Small intestine (tissue), 7 donors: ENCODE results near the gene CD40. TPM values are rescaled to one million over a fixed set of nuclear protein-coding genes. Genes with fewer than 3 reads are reported as not detected.
A peak's percentile ranks its signal among the peaks of the same experiment; 100 is the strongest.

ENCODE experiments used
- DNase-seq, 2 donors: peaks; one replicate each; pipeline versions ENCODE4 v3.0.0 to v3.0.0-alpha.2; 2013
- FAIRE-seq: peaks from 2 replicates; lab custom pipeline; 2012; peaks lifted over from hg19 to GRCh38; lab: Jason Lieb, UNC
- H3K27ac ChIP-seq, 3 donors: one replicate each; pipeline ENCODE4 v1.5.1; 2013; ENCODE audit warnings: low read length in 2 of 3, mild to moderate bottlenecking in 2 of 3, control low read depth in 1 of 3, inconsistent platforms in 1 of 3, low read depth in 1 of 3, moderate library complexity in 1 of 3
- H3K27me3 ChIP-seq, 3 donors: one replicate each; pipeline ENCODE4 v1.6.1; 2013; ENCODE audit warnings: low read length in 3 of 3, inconsistent platforms in 1 of 3; ENCODE audit not compliant: control insufficient read depth in 3 of 3, insufficient read depth in 3 of 3
- H3K36me3 ChIP-seq, 3 donors: one replicate each; pipeline ENCODE4 v1.6.1; 2013; ENCODE audit warnings: low read length in 3 of 3, inconsistent platforms in 1 of 3, low read depth in 1 of 3, mild to moderate bottlenecking in 1 of 3, moderate library complexity in 1 of 3; ENCODE audit not compliant: control insufficient read depth in 3 of 3, insufficient read depth in 2 of 3
- H3K4me1 ChIP-seq, 3 donors: one replicate each; pipeline ENCODE4 v1.6.1; 2013; ENCODE audit warnings: low read length in 2 of 3, inconsistent platforms in 1 of 3, low read depth in 1 of 3, mild to moderate bottlenecking in 1 of 3, moderate library complexity in 1 of 3; ENCODE audit not compliant: control insufficient read depth in 3 of 3, insufficient read depth in 2 of 3
- H3K4me3 ChIP-seq, 3 donors: one replicate each; pipeline ENCODE4 v1.5.1; 2013; ENCODE audit warnings: low read length in 3 of 3, control low read depth in 1 of 3, inconsistent platforms in 1 of 3, low read depth in 1 of 3, mild to moderate bottlenecking in 1 of 3, moderate library complexity in 1 of 3
- H3K9me3 ChIP-seq, 2 donors: one replicate each; pipeline ENCODE4 v1.6.1; 2013; ENCODE audit warnings: low read depth in 1 of 2, low read length in 1 of 2; ENCODE audit not compliant: control insufficient read depth in 2 of 2, insufficient read depth in 1 of 2
- WGBS, 3 donors: extraction: QIAGEN DNeasy Blood & Tissue Kit; methylation state at CpG; one replicate each; pipeline ENCODE4 v1.1.7; 2013; 5-methylcytosine and 5-hydroxymethylcytosine counted together
- polyA plus RNA-seq, 4 donors: library from polyadenylated mRNA; stranded (reverse) in 3 of 4; unstranded in 1 of 4; fragments of 200-250 nt in 3 of 4; fragments of 120-200 nt in 1 of 4; gene quantifications; one replicate each; pipeline versions ENCODE4 v1.2.1 to v1.2.3, GENCODE V29; 2013
- donor health status: healthy with polysubstance abuse.
- donor health status: control.
- donor health status: control.
- donor health status: Bipolar disorder and iron deficiency.
- donor health status: healthy.

The CD40 gene
- polyA plus RNA-seq, 4 donors = 2.0 to 14.5 (median 6.5) TPM

- peaks cover 0 to 31% (median 7%) of the 10 kb centered on the region in 3 donors for H3K27me3 ChIP-seq
- DNase-seq (no peak), FAIRE-seq (no peak)
- 79 to 81% (median 81%) methylated on average over 5 of the region's 5 CpGs for WGBS, 3 donors
- no peak overlapping the region for H3K4me3 ChIP-seq
- H3K4me1 ChIP-seq = no peaks in the 10 kb centered on the region
- no peaks in the 10 kb centered on the region for H3K9me3 ChIP-seq
- no peak overlapping the region for H3K27ac ChIP-seq
- H3K36me3 ChIP-seq = no peaks in the 10 kb centered on the region
Observed at GRCh38 chr20:46100988-46101387, 17.1 kb upstream of the CD40 start.

DNA sequence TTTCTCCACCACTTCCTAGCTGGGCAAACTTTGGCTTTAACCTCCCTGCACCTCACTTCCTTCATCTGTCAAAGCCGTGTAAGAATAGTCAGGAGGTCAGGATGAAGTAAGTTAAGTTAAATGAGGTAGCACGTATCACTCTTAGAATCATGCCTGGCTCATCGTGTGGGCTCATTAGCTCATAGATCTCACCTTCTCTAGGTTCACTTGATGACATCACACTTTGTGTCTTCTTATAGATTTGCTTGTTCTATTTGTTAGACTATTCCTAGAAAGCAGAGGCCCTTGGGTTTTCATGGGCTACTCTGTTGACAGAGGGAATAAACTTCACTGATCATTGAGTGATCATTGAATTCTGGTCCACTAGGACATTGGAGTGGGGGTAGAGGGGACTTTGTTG, 16.2 kb upstream of the CD40 start:
- DNase-seq (no peak), FAIRE-seq (no peak)
- Histone ChIP-seq H3K27ac (no peak overlapping the region), H3K36me3 (no peaks in the 10 kb centered on the region), H3K4me3 (no peak overlapping the region), H3K4me1 (no peaks in the 10 kb centered on the region), H3K27me3 (peaks cover 0 to 31% (median 7%) of the 10 kb centered on the region in 3 donors), H3K9me3 (no peaks in the 10 kb centered on the region)
- WGBS, 3 donors = 73 to 81% (median 77%) methylated on average over 3 of the region's 3 CpGs

DNA sequence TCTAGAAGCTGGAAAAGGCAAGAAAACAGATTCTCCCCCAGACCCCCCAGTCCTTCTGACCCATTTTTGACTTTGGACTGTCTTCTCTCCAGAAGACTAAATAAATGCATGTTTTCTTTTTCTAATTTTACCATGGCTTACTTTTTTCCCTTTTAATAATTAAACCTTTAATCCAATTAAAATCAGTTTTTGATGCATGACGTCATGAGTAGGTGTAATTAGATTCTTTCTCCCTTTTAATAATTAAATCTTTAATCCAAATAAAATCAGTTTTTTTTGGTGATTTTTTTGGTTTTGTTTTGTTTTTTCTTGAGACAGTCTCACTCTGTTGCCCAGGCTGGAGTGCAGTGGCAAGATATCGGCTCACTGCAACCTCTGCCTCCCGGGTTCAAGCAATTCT, 15.2 kb upstream of the CD40 start:
- Histone ChIP-seq H3K4me3 (no peak overlapping the region), H3K27ac (no peak overlapping the region), H3K4me1 (no peaks in the 10 kb centered on the region), H3K27me3 (peaks cover 0 to 27% (median 7%) of the 10 kb centered on the region in 3 donors), H3K36me3 (no peaks in the 10 kb centered on the region), H3K9me3 (no peaks in the 10 kb centered on the region)
- DNase-seq = no peak
- WGBS, 3 donors = 89 to 93% (median 91%) methylated on average over 3 of the region's 3 CpGs
- FAIRE-seq = no peak

- DNase-seq = no peak
- no peak for FAIRE-seq
- Histone ChIP-seq H3K36me3 (no peaks in the 10 kb centered on the region), H3K27ac (no peak overlapping the region), H3K27me3 (peaks cover 0 to 23% (median 4%) of the 10 kb centered on the region in 3 donors), H3K9me3 (no peaks in the 10 kb centered on the region), H3K4me1 (no peaks in the 10 kb centered on the region), H3K4me3 (no peak overlapping the region)
- WGBS, 3 donors = 72 to 84% (median 75%) methylated on average over 3 of the region's 3 CpGs
Observed at GRCh38 chr20:46104262-46104661, 13.9 kb upstream of the CD40 start.

DNA sequence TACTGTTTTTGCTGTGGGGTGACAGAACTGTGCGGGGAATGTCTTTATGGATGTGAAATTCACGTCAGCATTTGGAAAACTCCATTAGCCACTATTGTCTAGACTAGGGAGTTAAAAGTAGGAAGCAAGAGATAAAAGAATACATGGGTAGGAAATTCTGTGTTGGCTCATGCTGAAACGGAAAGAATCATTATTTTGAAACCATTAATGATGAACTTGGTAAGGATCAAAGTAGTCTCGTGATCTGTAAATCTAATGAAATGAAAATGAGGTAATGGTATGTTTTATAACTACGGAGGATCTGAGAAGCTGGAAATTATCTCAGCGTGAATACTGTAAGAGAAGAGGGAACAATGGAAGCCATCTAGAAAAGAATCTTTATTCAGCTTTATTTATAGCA, 11.1 kb upstream of the CD40 start:
- DNase-seq = no peak
- no peak overlapping the region for H3K4me3 ChIP-seq
- no peak for FAIRE-seq
- H3K4me1 ChIP-seq = no peaks in the 10 kb centered on the region
- WGBS, 3 donors = 62 to 69% (median 68%) methylated on average over 6 of the region's 6 CpGs
- peaks cover 0 to 13% (median 4%) of the 10 kb centered on the region in 3 donors for H3K27me3 ChIP-seq
- no peaks in the 10 kb centered on the region for H3K9me3 ChIP-seq
- no peak overlapping the region for H3K27ac ChIP-seq
- no peaks in the 10 kb centered on the region for H3K36me3 ChIP-seq

- DNase-seq = no peak
- no peaks in the 10 kb centered on the region for H3K4me1 ChIP-seq
- H3K4me3 ChIP-seq = no peak overlapping the region
- 64 to 76% (median 64%) methylated on average over 5 of the region's 5 CpGs for WGBS, 3 donors
- no peaks in the 10 kb centered on the region for H3K9me3 ChIP-seq
- H3K36me3 ChIP-seq = no peaks in the 10 kb centered on the region
- FAIRE-seq = no peak
- peak overlapping the region in 1 of 3 donors; percentile 29 for H3K27ac ChIP-seq
- H3K27me3 ChIP-seq = peaks cover 0 to 10% (median 0%) of the 10 kb centered on the region in 3 donors
Observed at GRCh38 chr20:46108435-46108841, 9.7 kb upstream of the CD40 start.

GRCh38 chr20:46108976-46109375, 9.1 kb upstream of the CD40 start:
- DNase-seq (no peak), FAIRE-seq (no peak)
- H3K27ac ChIP-seq = peak overlapping the region in 1 of 3 donors; percentile 29
- H3K27me3 ChIP-seq = peaks cover 0 to 13% (median 0%) of the 10 kb centered on the region in 3 donors
- H3K4me1 ChIP-seq = no peaks in the 10 kb centered on the region
- no peak overlapping the region for H3K4me3 ChIP-seq
- no peaks in the 10 kb centered on the region for H3K36me3 ChIP-seq
- H3K9me3 ChIP-seq = no peaks in the 10 kb centered on the region
- 86 to 91% (median 87%) methylated on average over 14 of the region's 14 CpGs for WGBS, 3 donors

DNA sequence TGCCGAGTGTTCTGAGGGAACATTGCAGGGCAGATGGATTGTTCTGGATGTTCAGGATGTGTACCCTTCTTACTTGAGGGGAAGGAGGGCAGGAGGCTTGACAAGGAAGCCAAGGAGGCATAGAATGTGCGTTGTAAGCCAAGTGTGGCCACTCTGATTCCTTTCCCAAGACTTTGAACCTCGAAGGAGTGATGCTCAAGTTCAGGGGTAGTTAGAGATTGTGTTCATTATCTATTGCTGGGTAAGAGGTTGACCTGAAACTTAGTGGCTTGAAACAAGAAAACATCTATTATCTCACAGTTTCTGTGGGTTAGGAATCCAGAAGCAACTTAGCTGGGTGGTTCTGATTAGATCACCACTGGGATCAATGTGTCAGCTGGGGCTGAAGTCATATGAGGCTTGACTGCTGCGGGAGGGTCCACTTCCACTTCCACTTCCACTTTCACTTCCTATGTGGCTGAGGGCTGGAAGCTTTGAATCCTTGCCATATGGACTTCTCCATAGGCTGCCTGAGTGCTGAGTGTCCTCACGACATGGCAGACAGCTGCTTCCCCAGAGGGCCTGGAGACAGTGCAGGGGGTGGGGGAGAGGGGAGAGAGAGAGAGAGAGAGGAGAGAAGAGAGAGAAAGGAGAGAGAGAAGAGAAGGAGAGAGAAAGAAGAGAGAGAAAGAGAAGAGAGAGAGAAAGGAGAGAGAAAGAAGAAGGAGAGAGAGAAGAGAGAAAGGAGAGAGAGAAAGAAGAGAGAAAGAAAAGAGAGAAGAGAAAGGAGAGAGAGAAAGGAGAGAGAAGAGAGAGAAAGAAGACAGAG, 6.9 kb upstream of the CD40 start:
- FAIRE-seq (no peak), DNase-seq (peak in 1 of 2 donors; percentile 17)
- no peaks in the 10 kb centered on the region for H3K36me3 ChIP-seq
- H3K27me3 ChIP-seq = peaks cover 0 to 13% (median 0%) of the 10 kb centered on the region in 3 donors
- no peaks in the 10 kb centered on the region for H3K4me1 ChIP-seq
- H3K9me3 ChIP-seq = no peaks in the 10 kb centered on the region
- H3K4me3 ChIP-seq = no peak overlapping the region
- WGBS, 3 donors = 37 to 42% (median 37%) methylated on average over 5 of the region's 5 CpGs
- no peak overlapping the region for H3K27ac ChIP-seq
